Stimulated activated CD4-positive, alpha-beta T cell treated with anti-CD3 and anti-CD28 coated beads, TNF-alpha, amount 100 ng/mL, for 24 hours (primary cell): ENCODE results near the gene GPC6.
"Not testable (repeated sequence)": the region's sequence is repeated elsewhere in the genome, so short reads cannot be mapped to it uniquely, and the experiment has no call there.

ENCODE experiments used
- DNase-seq, 3 experiments: peaks; one replicate each; pipeline ENCODE4 v3.0.0-alpha.2; 2020; ENCODE audit warnings: low read depth in 3 of 3

The GPC6 gene

DNA sequence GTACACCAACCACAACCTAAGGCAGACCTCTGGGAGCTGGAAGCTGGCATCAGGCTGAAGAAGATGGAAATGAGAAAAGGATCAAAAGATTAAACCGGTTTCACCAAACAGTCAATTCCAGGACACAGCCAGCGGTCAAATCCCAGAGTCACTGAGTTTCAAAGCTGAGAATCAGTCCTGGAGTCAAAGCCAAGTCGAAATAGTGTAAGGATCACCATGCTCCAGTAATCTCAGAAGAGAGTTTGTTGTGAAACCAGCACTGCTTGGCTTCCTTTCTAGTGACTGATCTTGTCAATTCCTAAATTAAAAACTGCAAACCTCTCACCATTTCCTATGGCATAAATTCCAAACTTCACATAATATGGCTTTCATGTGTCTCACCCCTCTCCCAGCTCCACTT is 198.8 kb downstream of the GPC6 start:
- no peak for DNase-seq

DNA sequence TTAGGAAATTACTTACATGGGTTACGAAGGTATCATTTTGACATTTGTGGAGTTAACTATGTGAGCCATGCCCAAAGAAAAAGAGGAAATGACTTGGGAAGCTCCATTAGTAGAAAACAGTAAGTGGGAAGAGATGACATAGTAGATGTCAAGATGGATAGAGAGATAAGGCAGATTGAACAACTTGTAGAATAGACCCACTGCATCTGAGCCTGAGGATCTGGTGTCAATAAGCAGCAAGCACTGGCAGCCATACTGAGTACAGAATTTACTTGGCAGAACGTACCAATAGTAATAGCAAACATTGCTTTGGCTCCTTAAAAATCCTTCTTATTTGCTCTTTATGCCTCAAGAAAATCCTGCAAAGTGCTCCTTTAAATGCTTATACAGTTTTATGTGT is 203.8 kb downstream of the GPC6 start:
- DNase-seq = no peak

GRCh38 chr13:93435651-93436050 is 209.0 kb downstream of the GPC6 start:
- no peak for DNase-seq

DNA sequence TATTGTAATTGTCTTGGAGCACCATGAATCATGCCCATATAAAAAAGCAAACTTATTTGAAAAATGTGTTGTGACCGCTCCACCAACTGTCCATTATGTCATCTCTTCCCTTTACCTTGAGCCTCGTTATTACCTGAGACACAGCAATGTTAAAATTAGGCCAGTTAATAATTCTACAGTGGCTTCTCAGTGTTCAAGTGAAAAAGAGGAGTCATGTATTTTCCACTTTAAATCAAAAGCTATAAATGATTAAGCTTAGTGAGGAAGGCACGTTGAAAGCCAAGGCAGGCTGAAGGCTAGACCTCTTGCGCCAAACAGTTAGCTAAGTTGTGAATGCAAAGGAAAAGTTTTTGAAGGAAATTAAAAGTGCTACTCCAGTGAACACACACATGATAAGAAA is 210.5 kb downstream of the GPC6 start:
- DNase-seq = no peak

DNA sequence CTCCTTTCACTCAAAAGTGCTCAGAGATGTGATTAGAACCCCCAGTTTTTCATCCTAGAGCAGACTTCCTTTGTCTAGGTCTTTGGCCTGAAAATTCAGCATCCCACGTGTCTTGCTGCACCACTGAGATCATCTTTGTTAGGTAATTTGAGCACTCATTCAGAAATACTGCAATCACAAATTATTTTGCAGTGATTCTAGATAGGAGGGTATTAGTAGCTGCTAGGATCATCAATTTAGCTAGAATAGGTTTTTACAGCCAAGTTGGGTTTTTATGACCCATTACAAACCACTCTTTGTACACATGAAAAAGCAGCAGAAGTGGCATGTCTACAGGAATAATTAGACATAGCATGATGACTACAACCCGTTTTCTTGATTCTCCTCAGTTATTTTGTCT is 219.6 kb downstream of the GPC6 start:
- no peak for DNase-seq

DNA sequence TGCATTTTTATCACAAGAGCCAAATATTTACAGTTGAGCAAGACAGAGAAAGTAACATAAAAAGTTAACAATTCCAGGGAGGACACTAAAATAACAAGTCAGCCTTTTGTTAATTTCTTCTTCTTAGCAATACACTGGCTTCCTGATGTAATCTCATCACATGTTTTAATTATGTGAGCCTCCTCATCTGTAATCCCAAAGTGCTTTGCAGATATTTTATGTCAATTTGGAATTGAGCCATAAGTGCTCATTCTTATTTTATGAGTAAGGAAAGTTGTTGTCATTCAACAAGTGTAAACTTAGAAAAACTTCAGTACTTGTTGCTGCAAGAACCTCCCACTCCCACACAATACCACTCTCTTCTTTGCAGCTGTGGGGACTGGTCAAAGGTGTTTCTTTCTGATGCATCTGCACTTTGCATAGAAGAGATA is 223.6 kb downstream of the GPC6 start:
- DNase-seq = no peak

DNA sequence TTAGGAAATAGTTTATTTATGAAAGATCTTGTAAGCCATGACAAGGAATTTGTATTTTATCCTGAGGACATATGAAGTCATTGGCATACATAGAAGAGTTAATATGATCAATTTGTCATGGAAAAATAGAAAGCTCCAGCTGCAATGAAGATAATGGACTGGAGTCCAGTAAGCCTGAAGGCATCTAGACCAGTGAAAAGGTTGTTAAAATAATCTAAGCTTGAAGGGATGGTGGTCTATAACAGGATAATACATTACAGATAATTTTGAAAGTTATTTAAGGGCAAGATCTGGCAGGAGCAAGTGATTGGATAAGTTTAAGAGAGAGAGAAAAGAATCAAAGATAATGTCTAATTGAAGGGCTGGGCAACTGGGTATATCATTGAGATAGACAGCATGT is 224.2 kb downstream of the GPC6 start:
- no peak for DNase-seq

DNA sequence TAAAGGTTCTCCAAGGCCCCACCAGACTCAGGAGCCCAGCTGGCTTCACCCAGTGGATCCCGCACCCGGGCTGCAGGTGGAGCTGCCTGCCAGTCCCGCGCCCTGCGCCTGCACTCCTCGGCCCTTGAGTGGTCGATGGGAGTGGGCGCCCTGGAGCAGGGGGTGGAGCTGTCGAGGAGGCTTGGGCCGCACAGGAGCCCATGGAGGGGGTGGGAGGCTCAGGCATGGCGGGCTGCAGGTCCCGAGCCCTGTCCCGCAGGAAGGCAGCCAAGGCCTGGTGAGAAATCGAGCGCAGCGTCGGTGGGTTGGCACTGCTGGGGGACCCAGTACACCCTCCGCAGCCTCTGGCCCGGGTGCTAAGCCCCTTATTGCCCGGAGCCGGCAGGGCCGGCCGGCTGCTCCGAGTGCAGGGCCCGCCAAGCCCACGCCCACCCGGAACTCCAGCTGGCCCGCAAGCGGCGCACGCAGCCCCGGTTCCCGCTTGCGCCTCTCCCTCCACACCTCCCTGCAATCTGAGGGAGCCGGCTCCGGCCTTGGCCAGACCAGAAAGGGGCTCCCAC is 228.1 kb downstream of the GPC6 start:
- DNase-seq = not testable (repeated sequence)

- no peak for DNase-seq
These were observed 229.3 kb downstream of the GPC6 start for GRCh38 chr13:93455861-93456260.

DNA sequence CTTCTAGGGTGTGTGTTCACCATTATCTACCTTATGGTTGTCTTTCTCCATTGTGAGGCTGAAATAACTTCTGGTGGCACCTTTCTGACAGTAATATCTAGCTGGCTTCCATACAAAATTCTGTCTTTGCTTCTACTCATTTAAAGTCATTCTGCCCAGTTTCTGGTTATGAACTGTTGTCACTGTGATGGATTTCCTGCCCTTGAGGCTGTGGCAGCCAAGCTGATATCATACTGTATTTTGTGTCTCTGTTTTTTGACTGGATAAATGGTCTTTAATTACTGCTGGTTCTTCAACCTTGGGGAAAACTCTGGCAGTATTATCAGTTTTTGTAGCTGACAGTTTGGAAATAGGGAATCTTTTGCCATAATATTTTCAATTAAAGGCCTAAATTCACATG is 233.4 kb downstream of the GPC6 start:
- no peak for DNase-seq

- DNase-seq = no peak
These were observed 235.5 kb downstream of the GPC6 start for GRCh38 chr13:93462151-93462550.

- no peak for DNase-seq
These were observed 240.0 kb downstream of the GPC6 start for GRCh38 chr13:93466502-93467036.

- no peak for DNase-seq
These were observed 240.6 kb downstream of the GPC6 start for GRCh38 chr13:93467175-93467574.

DNA sequence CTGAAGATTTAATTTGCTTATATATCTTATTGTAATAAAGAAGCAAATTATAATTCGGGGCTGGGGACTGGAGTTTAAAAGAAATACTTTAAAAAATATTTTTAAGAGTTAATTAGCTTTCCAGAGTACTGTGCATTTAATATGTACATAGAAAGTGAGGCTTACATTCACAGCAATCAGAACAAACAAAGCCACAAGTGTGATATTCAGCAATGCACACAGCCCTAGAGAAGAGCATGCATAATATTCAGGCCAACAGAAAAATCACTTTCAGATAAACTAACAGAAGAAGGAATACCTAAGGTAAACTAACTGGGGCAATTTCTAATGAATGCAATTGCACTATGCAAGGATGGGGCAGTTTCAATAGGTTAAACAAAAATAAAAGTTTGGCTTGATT is 241.8 kb downstream of the GPC6 start:
- DNase-seq = no peak

DNA sequence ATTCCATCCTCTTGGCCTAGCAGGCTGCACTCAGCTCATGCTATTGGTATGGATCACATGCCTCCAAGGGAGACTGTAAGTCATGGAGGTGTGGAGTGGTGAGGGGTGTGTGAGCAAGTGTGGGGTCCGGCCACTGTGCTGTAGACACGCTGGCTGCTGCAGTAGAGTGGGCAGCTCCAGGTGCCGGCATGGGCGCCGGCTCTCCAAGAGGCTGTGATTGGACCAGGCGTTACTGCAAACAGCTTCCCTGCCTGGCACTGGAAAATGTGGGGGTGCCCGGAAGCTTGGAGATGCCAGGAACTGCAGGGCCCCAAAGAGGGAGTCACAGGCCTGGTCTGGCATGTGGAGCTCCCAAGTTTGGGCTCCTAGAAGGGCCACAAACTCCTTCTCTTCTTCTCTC is 245.7 kb downstream of the GPC6 start:
- no peak for DNase-seq

- DNase-seq = no peak
These were observed 246.2 kb downstream of the GPC6 start for GRCh38 chr13:93472814-93473296.

DNA sequence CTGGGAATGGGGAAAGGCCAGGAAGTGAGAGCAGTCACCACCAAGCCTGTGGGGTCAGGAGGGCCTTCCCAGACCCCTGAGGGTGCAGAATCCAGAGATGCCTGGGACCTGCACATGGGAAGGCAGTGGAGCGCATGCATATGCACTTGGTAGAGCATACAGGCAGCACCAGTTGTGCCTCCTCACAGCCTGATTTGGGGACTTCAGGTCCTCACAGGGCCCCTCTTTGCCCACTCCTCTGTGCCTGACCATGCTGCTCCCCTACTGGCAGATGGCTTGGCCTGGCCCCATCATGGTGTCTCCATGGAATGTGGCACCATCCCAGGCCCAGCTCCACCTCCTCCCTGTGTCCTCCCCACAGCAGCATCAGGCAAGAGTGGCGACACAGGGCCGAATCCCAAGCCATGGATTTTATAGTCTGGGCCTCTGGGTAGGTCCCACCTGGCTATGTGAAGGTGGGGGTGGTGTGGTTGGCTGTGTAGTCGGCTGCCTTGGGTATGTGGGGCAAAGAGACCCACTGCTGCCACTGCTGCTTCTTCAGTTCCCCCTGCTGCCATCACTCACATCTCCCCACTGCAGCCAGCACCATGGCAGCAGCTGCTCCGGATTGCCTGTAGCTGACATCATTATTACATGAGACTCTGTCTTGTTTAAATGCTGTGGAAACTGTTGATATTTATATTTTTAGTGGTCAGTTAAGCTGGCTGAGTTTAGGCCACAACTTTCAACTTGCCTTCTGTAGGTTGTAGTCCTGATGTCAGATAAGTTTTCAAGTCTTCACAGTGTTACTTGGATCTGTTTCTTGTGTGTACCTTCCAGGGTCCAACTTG is 247.0 kb downstream of the GPC6 start:
- DNase-seq = no peak

GRCh38 chr13:93476175-93476574 is 249.6 kb downstream of the GPC6 start:
- DNase-seq = no peak

GRCh38 chr13:93477238-93477637 is 250.6 kb downstream of the GPC6 start:
- no peak for DNase-seq

DNA sequence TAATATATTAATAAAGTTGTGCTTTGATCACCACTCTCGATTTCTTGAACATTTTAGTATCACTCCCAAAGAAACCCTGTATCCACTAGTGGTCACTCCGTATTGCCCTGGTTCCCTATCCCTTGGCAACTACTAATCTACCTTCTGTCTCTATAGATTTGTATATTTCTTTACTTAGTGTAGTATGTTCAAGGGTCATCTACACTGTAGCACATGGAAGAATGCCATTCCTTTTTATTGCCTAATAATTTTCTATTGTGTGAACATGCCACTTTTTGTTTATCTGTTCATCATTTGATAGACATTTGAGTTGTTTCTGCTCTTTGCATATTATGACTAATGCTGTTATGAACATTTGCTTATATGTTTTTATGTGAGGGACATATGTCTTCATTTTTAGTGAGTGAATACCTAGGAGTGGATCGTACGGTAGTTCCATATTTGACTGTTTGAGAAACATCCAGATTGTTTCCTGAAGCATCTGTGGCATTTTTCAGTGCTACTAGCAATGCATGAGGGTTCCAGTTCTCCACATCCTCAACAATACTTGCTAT is 254.0 kb downstream of the GPC6 start:
- no peak for DNase-seq

DNA sequence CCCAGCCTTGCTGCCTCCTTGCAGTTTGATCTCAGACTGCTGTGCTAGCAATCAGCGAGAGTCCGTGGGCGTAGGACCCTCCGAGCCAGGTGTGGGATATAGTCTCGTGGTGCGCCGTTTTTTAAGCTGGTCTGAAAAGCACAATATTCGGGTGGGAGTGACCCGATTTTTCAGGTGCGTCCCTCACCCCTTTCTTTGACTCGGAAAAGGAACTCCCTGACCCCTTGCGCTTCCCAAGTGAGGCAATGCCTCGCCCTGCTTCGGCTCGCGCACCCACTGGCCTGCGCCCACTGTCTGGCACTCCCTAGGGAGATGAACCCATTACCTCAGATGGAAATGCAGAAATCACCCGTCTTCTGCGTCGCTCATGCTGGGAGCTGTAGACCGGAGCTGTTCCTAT is 269.5 kb downstream of the GPC6 start:
- DNase-seq = not testable (repeated sequence)

DNA sequence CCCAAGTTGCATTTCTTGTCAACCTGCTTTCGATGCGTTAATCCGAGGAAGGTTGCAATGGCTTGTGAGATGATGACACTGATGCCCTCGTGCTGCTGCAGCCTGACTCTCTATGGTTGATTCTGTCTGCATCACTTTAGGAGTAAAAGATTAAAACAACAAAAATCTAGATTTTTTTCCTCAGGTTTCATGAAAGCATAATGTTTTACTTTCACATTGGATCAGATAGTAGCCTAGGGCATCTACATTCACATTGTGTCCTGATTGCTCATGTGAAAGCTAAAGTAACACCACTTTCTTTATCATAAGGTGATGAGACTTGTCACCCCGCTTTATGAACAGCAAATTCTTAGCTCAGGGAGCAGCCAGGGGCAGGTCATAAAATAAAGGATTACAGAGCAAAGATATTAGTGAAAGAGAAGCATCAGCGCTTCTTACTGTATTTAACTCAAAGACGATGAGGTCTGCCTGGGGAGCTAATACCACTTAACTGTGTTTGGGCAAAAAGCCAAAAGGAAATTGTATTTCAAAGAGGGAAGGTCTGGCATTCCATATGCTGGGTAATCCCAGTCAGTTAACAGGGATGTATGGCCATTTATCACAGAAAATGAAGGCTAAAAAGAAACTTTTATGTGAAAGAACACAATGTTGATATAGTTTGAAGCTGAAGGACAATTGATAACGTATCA is 270.5 kb downstream of the GPC6 start:
- no peak for DNase-seq
